OCI-LY1 (cell line): ENCODE measurements around the gene PIANP.

ENCODE experiments used
- EZH2 ChIP-seq: fragments of 200-600 bp; sonication (generic), shearing (Covaris generic); IDR thresholded peaks from 2 replicates; pipeline ENCODE4 v1.8.0; 2017; ENCODE audit warnings: borderline replicate concordance, mixed run types, mild to moderate bottlenecking, antibody characterized with exemption, low read length, moderate library complexity, mixed read lengths
- TF ChIP-seq, protein P1 (sequence below): fragments of 200-600 bp; sonication (generic), shearing (Covaris generic); IDR thresholded peaks from 2 replicates; pipeline ENCODE4 v1.5.1; 2017; ENCODE audit warnings: mild to moderate bottlenecking, antibody characterized with exemption, low read length, moderate library complexity, mixed read lengths

DNA sequence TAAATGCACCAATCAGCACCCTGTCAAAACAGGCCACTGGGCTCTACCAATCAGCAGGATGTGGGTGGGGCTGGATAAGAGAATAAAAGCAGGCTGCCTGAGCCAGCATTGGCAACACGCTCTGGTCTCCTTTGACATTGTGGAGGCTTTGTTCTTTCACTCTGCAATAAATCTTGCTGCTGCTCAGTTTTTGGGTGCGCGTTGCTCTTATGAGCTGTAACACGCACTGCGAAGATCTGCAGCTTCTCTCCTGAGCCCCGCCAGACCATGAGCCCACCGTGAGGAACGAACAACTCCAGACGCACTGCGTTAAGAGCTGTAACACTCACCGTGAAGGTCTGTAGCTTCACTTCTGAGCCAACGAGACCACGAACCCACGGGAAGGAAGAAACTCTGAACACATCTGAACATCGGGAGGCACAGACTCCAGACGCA lies 8.4 kb upstream of the PIANP start:
- TF ChIP-seq, protein P1, sequence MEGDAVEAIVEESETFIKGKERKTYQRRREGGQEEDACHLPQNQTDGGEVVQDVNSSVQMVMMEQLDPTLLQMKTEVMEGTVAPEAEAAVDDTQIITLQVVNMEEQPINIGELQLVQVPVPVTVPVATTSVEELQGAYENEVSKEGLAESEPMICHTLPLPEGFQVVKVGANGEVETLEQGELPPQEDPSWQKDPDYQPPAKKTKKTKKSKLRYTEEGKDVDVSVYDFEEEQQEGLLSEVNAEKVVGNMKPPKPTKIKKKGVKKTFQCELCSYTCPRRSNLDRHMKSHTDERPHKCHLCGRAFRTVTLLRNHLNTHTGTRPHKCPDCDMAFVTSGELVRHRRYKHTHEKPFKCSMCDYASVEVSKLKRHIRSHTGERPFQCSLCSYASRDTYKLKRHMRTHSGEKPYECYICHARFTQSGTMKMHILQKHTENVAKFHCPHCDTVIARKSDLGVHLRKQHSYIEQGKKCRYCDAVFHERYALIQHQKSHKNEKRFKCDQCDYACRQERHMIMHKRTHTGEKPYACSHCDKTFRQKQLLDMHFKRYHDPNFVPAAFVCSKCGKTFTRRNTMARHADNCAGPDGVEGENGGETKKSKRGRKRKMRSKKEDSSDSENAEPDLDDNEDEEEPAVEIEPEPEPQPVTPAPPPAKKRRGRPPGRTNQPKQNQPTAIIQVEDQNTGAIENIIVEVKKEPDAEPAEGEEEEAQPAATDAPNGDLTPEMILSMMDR = no peak
- TF ChIP-seq EZH2 = no peak
